ENCODE results near the gene ALKBH4.

DNA sequence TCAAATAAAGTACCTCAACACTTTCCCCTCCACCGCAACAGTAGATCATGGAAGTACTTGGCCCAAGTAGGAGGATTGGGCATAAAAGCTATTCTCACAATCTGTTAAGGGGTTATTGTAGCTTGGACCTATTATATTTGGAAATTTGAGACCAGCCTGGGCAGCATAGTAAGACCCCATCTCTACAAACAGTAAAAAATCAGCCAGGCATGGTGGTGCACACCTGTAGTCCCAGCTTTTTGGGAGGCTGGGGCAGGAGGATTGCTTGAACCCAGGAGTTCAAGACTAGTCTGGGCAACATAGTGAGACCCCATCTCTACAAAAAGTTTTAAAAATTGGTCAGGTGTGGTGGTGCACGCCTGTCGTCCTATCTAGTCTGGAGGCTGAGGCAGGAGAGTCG lies 55.3 kb downstream of the ALKBH4 start:
- TF ChIP-seq POLR2A (IDR thresholded peaks at IDR 0.05; ENCODE audit: low read depth, low read length) = no peak
- TF ChIP-seq POLR2AphosphoS5 (IDR thresholded peaks at IDR 0.05; ENCODE audit: low read depth, low read length) = no peak
